Stimulated activated naive CD4-positive, alpha-beta T cell (primary cell): ENCODE data around the gene VCAM1.
"Not testable (repeated sequence)": the region's sequence is repeated elsewhere in the genome, so short reads cannot be mapped to it uniquely, and the experiment has no call there.

Source experiments
- DNase-seq, 6 experiments: peaks; one replicate each; lab custom pipeline; 2025; lab: John Stamatoyannopoulos, UW

The VCAM1 gene

GRCh38 chr1:100780814-100781213 lies 61.3 kb downstream of the VCAM1 start:
- no peak for DNase-seq

- DNase-seq: not testable (repeated sequence)
Measured at GRCh38 chr1:100781728-100782127, 62.2 kb downstream of the VCAM1 start.

GRCh38 chr1:100782473-100783039 lies 63.0 kb downstream of the VCAM1 start:
- DNase-seq: no peak

- DNase-seq: no peak
Measured at GRCh38 chr1:100785470-100786052, 66.0 kb downstream of the VCAM1 start.

- no peak for DNase-seq
Measured at GRCh38 chr1:100786870-100787269, 67.3 kb downstream of the VCAM1 start.
